HT1080 (cell line): Measurements from ENCODE around the gene GSTCD. TPM values are rescaled to one million over a fixed set of nuclear protein-coding genes. Genes with fewer than 3 reads are reported as not detected.
"Not testable (repeated sequence)": the region's sequence is repeated elsewhere in the genome, so short reads cannot be mapped to it uniquely, and the experiment has no call there.

Source experiments
- DNase-seq: peaks from one replicate; pipeline ENCODE4 v3.0.0-alpha.2; 2015; ENCODE audit warnings: low read depth
- polyA plus RNA-seq, 2 experiments: library from polyadenylated mRNA; depleted of rRNA; stranded (reverse); fragments of >200 nt; gene quantifications; 2 replicates each; pipeline ENCODE4 v1.2.3, GENCODE V29; 2015
- total RNA-seq: library from RNA; depleted of rRNA; stranded (reverse); fragments of >200 nt; shearing (Covaris generic); gene quantifications from 2 replicates; pipeline ENCODE4 v1.2.3, GENCODE V29; 2014; rRNA removed

The GSTCD gene
- 23.1 and 26.6 TPM in 2 replicates for total RNA-seq
- 19.8 and 20.1 TPM in 2 replicates for polyA plus RNA-seq (2015; cell fraction: cytosol; rRNA removed)
- 28.2 and 28.6 TPM in 2 replicates for polyA plus RNA-seq (2015; cell fraction: nucleus; rRNA removed)

- peak; percentile 84 for DNase-seq
Measured at GRCh38 chr4:105708181-105709080, at the start of gene GSTCD, which contains the start of gene INTS12. GSTCD (plus strand) TSS chr4:105708784; CDS start chr4:105717614, 8,830 bp downstream. INTS12 (minus strand) TSS chr4:105708689; CDS start chr4:105700005, 8,684 bp downstream.

- DNase-seq = no peak
Measured at GRCh38 chr4:105659190-105659589, 49.4 kb upstream of the GSTCD start.

GRCh38 chr4:105661028-105661427 lies 47.6 kb upstream of the GSTCD start:
- DNase-seq = no peak

GRCh38 chr4:105662935-105663675 lies 45.5 kb upstream of the GSTCD start:
- no peak for DNase-seq

- peak; percentile 51 for DNase-seq
Measured at GRCh38 chr4:105666693-105667092, 41.9 kb upstream of the GSTCD start.

- no peak for DNase-seq
Measured at GRCh38 chr4:105670684-105671083, 37.9 kb upstream of the GSTCD start.

- DNase-seq = no peak
Measured at GRCh38 chr4:105671301-105671700, 37.3 kb upstream of the GSTCD start.

- DNase-seq = peak; percentile 8
Measured at GRCh38 chr4:105674011-105674410, 34.6 kb upstream of the GSTCD start.

GRCh38 chr4:105677709-105678108 lies 30.9 kb upstream of the GSTCD start:
- DNase-seq = no peak

- DNase-seq = peak; percentile 46
Measured at GRCh38 chr4:105679186-105679585, 29.4 kb upstream of the GSTCD start.

GRCh38 chr4:105683038-105683437 lies 25.5 kb upstream of the GSTCD start:
- no peak for DNase-seq

GRCh38 chr4:105686571-105686970 lies 22.0 kb upstream of the GSTCD start:
- DNase-seq = no peak

- not testable (repeated sequence) for DNase-seq
Measured at GRCh38 chr4:105694812-105695211, 13.8 kb upstream of the GSTCD start.

GRCh38 chr4:105695832-105696231 lies 12.8 kb upstream of the GSTCD start:
- not testable (repeated sequence) for DNase-seq

GRCh38 chr4:105698607-105699006 lies 10.0 kb upstream of the GSTCD start:
- DNase-seq = no peak

GRCh38 chr4:105707782-105708180 lies 803 bp upstream of the GSTCD start:
- no peak for DNase-seq

- DNase-seq = no peak
Measured at GRCh38 chr4:105709081-105709450, 482 bp downstream of the GSTCD start.

- no peak for DNase-seq
Measured at GRCh38 chr4:105710012-105710600, 1.5 kb downstream of the GSTCD start.

GRCh38 chr4:105710678-105711077 lies 2.1 kb downstream of the GSTCD start:
- DNase-seq = no peak

- no peak for DNase-seq
Measured at GRCh38 chr4:105712766-105713165, 4.2 kb downstream of the GSTCD start.

- no peak for DNase-seq
Measured at GRCh38 chr4:105714071-105714521, 5.5 kb downstream of the GSTCD start.

GRCh38 chr4:105714932-105715331 lies 6.3 kb downstream of the GSTCD start:
- DNase-seq = no peak
